SK-N-SH treated with all-trans-retinoic acid at 6 μM for 48 hours (cell line): ENCODE measurements around the gene MAP3K14.
A peak's percentile ranks its signal among the peaks of the same experiment; 100 is the strongest.

Experiments used
- ATAC-seq: fragments of 200-7000 bp; cut with Tn5 transposase; 3 replicates; pipeline ENCODE4 v1.9.1; 2020; ENCODE audit warnings: mild to moderate bottlenecking, moderate library complexity
- ARNTL ChIP-seq: fragments of 450-650 bp; formaldehyde crosslinking; IDR thresholded peaks from 2 replicates; pipeline ENCODE4 v1.5.0; 2020; ENCODE audit warnings: low read depth, mild to moderate bottlenecking, moderate library complexity, borderline replicate concordance
- BACH2 ChIP-seq: fragments of 250-450 bp; sonication (Bioruptor Pico); IDR thresholded peaks from 2 replicates; pipeline ENCODE4 v1.9.0; 2021; ENCODE audit warnings: mild to moderate bottlenecking, borderline replicate concordance
- CREB5 ChIP-seq: fragments of 250-450 bp; sonication (Bioruptor Pico); IDR thresholded peaks from 2 replicates; pipeline ENCODE4 v1.5.1; 2020; ENCODE audit warnings: low read depth, mild to moderate bottlenecking, moderate library complexity
- CSDC2 ChIP-seq: fragments of 250-450 bp; sonication (Bioruptor Pico); IDR thresholded peaks from 2 replicates; pipeline ENCODE4 v1.5.0; 2020; ENCODE audit warnings: mild to moderate bottlenecking, moderate library complexity
- ESRRG ChIP-seq: fragments of 250-450 bp; sonication (Bioruptor Pico); IDR thresholded peaks from 2 replicates; pipeline ENCODE4 v1.6.1; 2021; ENCODE audit warnings: mild to moderate bottlenecking
- ISL1 ChIP-seq: fragments of 250-450 bp; sonication (Bioruptor Pico); IDR thresholded peaks from 2 replicates; pipeline ENCODE4 v2.1.2; 2022; ENCODE audit warnings: mild to moderate bottlenecking, moderate library complexity
- PATZ1 ChIP-seq: fragments of 250-450 bp; sonication (Bioruptor Pico); IDR thresholded peaks from 2 replicates; pipeline ENCODE4 v1.8.0; 2020; ENCODE audit warnings: mild to moderate bottlenecking, moderate library complexity, borderline replicate concordance
- RARB ChIP-seq: fragments of 250-450 bp; sonication (Bioruptor Pico); IDR thresholded peaks from 2 replicates; pipeline ENCODE4 v1.8.0; 2021; ENCODE audit warnings: mild to moderate bottlenecking, moderate library complexity
- SNAI2 ChIP-seq: fragments of 250-450 bp; sonication (Bioruptor Pico); IDR thresholded peaks from 2 replicates; pipeline ENCODE4 v1.5.0; 2020; ENCODE audit warnings: mild to moderate bottlenecking, moderate library complexity
- TCF4 ChIP-seq: fragments of 250-450 bp; sonication (Bioruptor Pico); IDR thresholded peaks from 2 replicates; pipeline ENCODE4 v1.8.0; 2021; ENCODE audit warnings: mild to moderate bottlenecking, moderate library complexity, borderline replicate concordance
- TOX ChIP-seq: fragments of 250-450 bp; sonication (Bioruptor Pico); IDR thresholded peaks from 2 replicates; pipeline ENCODE4 v1.8.0; 2021; ENCODE audit warnings: mild to moderate bottlenecking, moderate library complexity, borderline replicate concordance
- TSHZ2 ChIP-seq: fragments of 250-450 bp; sonication (Bioruptor Pico); IDR thresholded peaks from 2 replicates; pipeline ENCODE4 v1.5.0; 2020; ENCODE audit warnings: mild to moderate bottlenecking, moderate library complexity
- ZC3H10 ChIP-seq: fragments of 250-450 bp; sonication (Bioruptor Pico); IDR thresholded peaks from 2 replicates; pipeline ENCODE4 v1.5.1; 2021; ENCODE audit warnings: mild to moderate bottlenecking, moderate library complexity
- ZFP30 ChIP-seq: fragments of 450-650 bp; formaldehyde crosslinking; IDR thresholded peaks from 2 replicates; pipeline ENCODE4 v1.5.0; 2022; ENCODE audit warnings: mild to moderate bottlenecking, moderate library complexity
- ZNF8 ChIP-seq: fragments of 450-650 bp; formaldehyde crosslinking; IDR thresholded peaks from 2 replicates; pipeline ENCODE4 v1.5.0; 2020; ENCODE audit warnings: mild to moderate bottlenecking, moderate library complexity

Gene MAP3K14

GRCh38 chr17:45289301-45290268, 27.2 kb downstream of the MAP3K14 start:
- TF ChIP-seq ISL1, result no peak
- ATAC-seq, result no peak

- no peak for ATAC-seq
- TF ChIP-seq ISL1 (peak; percentile 68), BACH2 (CRISPR knock-in tag) (no peak), PATZ1 (0 out of 2 replicates have a peak, but pooled peaks have one; percentile 20)
These were observed 28.0 kb downstream of the MAP3K14 start for GRCh38 chr17:45288825-45289224.

GRCh38 chr17:45287526-45288500, 29.0 kb downstream of the MAP3K14 start:
- peak; percentile 31; the same call in 2 of the 3 replicates for ATAC-seq
- no peak for TF ChIP-seq CSDC2 (CRISPR knock-in tag)
- peak; percentile 63; the same call in 1 of the 2 replicates for TF ChIP-seq TCF4
- TF ChIP-seq ARNTL (CRISPR knock-in tag), result no peak
- TF ChIP-seq TSHZ2 (CRISPR knock-in tag), result peak; percentile 64
- TF ChIP-seq ESRRG (CRISPR knock-in tag), result no peak

- ATAC-seq, result no peak
- no peak for TF ChIP-seq ZNF8 (CRISPR knock-in tag)
- no peak for TF ChIP-seq ISL1
- no peak for TF ChIP-seq TSHZ2 (CRISPR knock-in tag)
These were observed 30.5 kb downstream of the MAP3K14 start for GRCh38 chr17:45286286-45286685.

GRCh38 chr17:45284176-45285140, 32.4 kb downstream of the MAP3K14 start:
- peak; percentile 26; the same call in 1 of the 3 replicates for ATAC-seq
- TF ChIP-seq RARB (no peak), ISL1 (no peak)

GRCh38 chr17:45283711-45284110, 33.1 kb downstream of the MAP3K14 start:
- ATAC-seq, result no peak
- TF ChIP-seq SNAI2 (CRISPR knock-in tag) (no peak), ZC3H10 (CRISPR knock-in tag) (no peak), PATZ1 (no peak), ZFP30 (CRISPR knock-in tag) (no peak), CREB5 (no peak), TOX (CRISPR knock-in tag) (no peak)
